GM23338 (cell line): ENCODE results near the gene ADD1.

Experiments
- POLR2AphosphoS5 ChIP-seq: IDR thresholded peaks from 2 replicates; pipeline ENCODE4 v1.6.1; 2016; ENCODE audit warnings: antibody characterized with exemption, low read depth
- TF ChIP-seq, protein P1 (sequence below), 2 experiments: fragments of 200-600 bp in 1 of 2; sonication (generic) in 1 of 2; conservative IDR thresholded peaks; 2 replicates each; pipeline versions ENCODE4 v1.5.1 to v1.6.1; 2016 to 2017; ENCODE audit warnings: antibody characterized with exemption in 2 of 2, low read depth in 2 of 2, mild to moderate bottlenecking in 2 of 2, moderate library complexity in 1 of 2
- TF ChIP-seq, protein P2 (sequence below): IDR thresholded peaks from 2 replicates; pipeline ENCODE4 v1.6.1; 2016; ENCODE audit warnings: antibody characterized with exemption

DNA sequence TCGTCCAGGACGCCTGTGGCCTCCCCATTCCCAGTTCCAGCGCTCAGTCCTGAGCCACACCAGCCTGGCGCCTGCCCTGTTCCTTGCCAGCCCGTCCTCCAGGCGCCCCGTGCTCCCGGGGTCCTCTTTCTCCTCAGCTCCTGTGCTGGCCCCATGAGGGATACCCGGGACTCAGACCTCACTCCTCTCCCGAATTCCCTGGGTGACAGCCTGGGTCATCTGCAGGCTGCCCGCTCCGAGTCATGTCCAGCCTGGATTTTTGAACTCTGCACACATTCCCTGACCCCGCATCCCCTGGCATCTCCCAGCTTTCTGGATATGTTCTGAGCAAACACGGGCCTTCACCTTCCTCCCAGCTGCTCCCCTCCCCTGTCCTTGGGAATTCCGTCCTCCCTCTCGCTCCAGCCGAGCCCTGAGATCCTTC is 14.9 kb upstream of the ADD1 start:
- TF ChIP-seq, protein P1, sequence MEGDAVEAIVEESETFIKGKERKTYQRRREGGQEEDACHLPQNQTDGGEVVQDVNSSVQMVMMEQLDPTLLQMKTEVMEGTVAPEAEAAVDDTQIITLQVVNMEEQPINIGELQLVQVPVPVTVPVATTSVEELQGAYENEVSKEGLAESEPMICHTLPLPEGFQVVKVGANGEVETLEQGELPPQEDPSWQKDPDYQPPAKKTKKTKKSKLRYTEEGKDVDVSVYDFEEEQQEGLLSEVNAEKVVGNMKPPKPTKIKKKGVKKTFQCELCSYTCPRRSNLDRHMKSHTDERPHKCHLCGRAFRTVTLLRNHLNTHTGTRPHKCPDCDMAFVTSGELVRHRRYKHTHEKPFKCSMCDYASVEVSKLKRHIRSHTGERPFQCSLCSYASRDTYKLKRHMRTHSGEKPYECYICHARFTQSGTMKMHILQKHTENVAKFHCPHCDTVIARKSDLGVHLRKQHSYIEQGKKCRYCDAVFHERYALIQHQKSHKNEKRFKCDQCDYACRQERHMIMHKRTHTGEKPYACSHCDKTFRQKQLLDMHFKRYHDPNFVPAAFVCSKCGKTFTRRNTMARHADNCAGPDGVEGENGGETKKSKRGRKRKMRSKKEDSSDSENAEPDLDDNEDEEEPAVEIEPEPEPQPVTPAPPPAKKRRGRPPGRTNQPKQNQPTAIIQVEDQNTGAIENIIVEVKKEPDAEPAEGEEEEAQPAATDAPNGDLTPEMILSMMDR (conservative IDR thresholded peaks at IDR 0.05; ENCODE audit: low read depth in 2 of 2) = no peak
- no peak for TF ChIP-seq POLR2AphosphoS5
- TF ChIP-seq, protein P2, sequence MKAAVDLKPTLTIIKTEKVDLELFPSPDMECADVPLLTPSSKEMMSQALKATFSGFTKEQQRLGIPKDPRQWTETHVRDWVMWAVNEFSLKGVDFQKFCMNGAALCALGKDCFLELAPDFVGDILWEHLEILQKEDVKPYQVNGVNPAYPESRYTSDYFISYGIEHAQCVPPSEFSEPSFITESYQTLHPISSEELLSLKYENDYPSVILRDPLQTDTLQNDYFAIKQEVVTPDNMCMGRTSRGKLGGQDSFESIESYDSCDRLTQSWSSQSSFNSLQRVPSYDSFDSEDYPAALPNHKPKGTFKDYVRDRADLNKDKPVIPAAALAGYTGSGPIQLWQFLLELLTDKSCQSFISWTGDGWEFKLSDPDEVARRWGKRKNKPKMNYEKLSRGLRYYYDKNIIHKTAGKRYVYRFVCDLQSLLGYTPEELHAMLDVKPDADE = no peak
